HG02759 (cell line): Measurements from ENCODE around the gene TSC22D3.

Source experiments
- ATAC-seq: cut with Tn5 transposase; IDR thresholded peaks from one replicate; pipeline ENCODE4 v1.9.1; 2021; ENCODE audit warnings: mild to moderate bottlenecking, moderate library complexity; ENCODE audit not compliant: unreplicated experiment

The TSC22D3 gene

DNA sequence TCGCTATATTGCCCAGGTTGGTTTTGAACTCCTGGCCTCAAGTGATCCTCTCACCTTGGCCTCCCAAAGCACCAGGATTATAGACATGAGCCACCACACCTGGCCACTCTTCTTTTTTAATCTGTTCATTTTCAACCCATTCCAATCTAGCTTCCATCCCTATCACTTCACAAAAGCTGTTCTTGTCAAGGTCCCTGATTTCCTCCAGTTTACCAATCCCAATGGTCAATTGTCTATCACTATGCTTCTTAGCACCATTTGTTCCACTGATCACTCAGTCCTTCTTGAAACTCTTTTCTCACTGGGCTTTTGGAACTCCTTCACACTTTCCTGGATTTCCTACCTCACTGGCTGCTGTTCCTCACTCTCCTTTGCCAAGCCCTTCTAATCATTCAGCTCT lies 108.7 kb downstream of the TSC22D3 start:
- no peak for ATAC-seq
